ENCODE results near the gene MGAT5. TPM values are rescaled to one million over a fixed set of nuclear protein-coding genes. Genes with fewer than 3 reads are reported as not detected.

The MGAT5 gene
- total RNA-seq, 4 donors from 2014 or later: 10.3 to 53.2 (median 27.0) TPM

DNA sequence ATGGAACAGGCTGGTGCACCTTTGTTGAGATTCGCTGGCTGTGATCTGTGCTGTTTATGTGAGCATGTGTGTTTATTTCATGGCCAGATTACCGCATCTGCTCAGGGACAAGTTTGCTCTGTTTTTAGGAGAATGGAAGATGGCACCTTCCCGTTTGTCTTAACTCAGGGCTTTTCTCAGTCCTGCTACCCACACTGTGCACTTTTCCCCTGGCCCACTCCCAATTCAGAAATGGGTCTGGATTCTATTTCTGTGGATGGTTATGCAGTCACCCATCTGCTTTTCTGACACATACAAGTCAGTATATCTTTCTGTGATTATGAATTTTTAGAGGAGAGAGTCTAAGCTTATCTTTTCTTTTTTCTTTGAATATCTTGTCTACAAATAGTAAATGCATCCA lies 15.4 kb downstream of the MGAT5 start:
- Histone ChIP-seq H3K4me1 (no peaks in the 10 kb centered on the region), H3K27me3 (no peaks in the 10 kb centered on the region), H3K27ac (no peak overlapping the region), H3K9me3 (no peaks in the 10 kb centered on the region), H3K36me3 (no peaks in the 10 kb centered on the region), H3K4me3 (no peak overlapping the region)
- no peak for DNase-seq
- TF ChIP-seq, protein P1, sequence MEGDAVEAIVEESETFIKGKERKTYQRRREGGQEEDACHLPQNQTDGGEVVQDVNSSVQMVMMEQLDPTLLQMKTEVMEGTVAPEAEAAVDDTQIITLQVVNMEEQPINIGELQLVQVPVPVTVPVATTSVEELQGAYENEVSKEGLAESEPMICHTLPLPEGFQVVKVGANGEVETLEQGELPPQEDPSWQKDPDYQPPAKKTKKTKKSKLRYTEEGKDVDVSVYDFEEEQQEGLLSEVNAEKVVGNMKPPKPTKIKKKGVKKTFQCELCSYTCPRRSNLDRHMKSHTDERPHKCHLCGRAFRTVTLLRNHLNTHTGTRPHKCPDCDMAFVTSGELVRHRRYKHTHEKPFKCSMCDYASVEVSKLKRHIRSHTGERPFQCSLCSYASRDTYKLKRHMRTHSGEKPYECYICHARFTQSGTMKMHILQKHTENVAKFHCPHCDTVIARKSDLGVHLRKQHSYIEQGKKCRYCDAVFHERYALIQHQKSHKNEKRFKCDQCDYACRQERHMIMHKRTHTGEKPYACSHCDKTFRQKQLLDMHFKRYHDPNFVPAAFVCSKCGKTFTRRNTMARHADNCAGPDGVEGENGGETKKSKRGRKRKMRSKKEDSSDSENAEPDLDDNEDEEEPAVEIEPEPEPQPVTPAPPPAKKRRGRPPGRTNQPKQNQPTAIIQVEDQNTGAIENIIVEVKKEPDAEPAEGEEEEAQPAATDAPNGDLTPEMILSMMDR (IDR thresholded peaks at IDR 0.05): no peak
- TF ChIP-seq POLR2A (IDR thresholded peaks at IDR 0.05): no peak
- intact Hi-C loops (cut with DNase I; ENCODE audit: low total_unique reads): no loop called here

DNA sequence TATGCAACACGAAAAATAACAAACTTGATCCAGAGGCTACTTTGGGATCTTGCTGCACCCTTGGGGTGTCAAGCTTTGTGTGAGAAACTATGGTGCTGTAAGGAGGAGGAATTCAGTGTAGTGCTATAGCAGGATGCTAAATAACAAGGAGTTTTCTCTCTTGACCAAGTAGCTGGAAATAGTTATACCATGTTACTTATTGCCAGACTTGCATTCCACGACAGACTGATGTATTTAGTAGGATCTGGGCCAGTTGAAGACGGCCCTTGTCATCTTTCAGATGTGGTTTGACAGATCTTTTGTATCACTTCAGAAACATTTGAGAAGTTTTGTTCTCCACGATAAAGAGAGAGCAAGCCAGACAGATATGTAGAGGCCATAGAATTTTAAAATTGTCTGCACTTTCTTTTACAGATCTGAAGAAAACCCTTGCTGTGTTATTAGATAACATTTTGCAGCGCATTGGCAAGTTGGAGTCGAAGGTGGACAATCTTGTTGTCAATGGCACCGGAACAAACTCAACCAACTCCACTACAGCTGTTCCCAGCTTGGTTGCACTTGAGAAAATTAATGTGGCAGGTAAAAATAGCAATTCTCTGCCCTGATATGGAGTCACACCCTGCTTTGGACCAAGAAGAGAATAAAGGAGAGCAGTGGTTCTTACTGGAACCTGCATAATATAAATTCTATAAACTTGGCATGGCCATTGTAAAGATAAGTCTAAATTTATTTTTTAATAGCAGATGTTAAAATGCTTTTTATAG lies 16.3 kb downstream of the MGAT5 start:
- no peak overlapping the region for H3K27ac ChIP-seq
- intact Hi-C loops (cut with DNase I; ENCODE audit: low total_unique reads): no loop called here
- no peak overlapping the region for H3K4me3 ChIP-seq
- H3K4me1 ChIP-seq: no peaks in the 10 kb centered on the region
- no peak for DNase-seq
- no peaks in the 10 kb centered on the region for H3K27me3 ChIP-seq
- H3K36me3 ChIP-seq: no peaks in the 10 kb centered on the region
- H3K9me3 ChIP-seq: no peaks in the 10 kb centered on the region
- TF ChIP-seq, protein P1 (IDR thresholded peaks at IDR 0.05): no peak
- TF ChIP-seq POLR2A (IDR thresholded peaks at IDR 0.05): no peak

DNA sequence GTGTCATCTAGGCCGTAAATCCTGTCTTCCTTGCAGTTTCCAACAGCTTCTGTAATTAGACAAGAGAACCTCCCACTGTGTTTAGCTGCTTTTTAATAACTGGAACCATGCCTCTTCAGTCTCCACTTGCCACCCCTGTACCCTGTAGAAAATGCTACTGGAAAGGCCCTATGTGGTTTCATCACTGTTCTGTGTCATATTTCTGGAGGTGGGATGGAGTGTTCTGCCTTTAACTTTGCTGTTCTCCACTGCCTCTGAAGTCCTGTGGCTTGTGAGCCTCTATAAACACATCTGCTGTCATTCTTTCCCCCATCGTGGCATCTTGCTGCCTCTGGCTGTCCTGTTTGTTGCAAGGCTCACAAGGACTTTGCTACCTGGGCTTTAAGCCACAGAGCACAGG lies 17.9 kb downstream of the MGAT5 start:
- no peaks in the 10 kb centered on the region for H3K9me3 ChIP-seq
- no peaks in the 10 kb centered on the region for H3K27me3 ChIP-seq
- H3K36me3 ChIP-seq: no peaks in the 10 kb centered on the region
- no peaks in the 10 kb centered on the region for H3K4me1 ChIP-seq
- DNase-seq: no peak
- H3K27ac ChIP-seq: no peak overlapping the region
- intact Hi-C loops (cut with DNase I; ENCODE audit: low total_unique reads): no loop called here
- H3K4me3 ChIP-seq: no peak overlapping the region
- TF ChIP-seq, protein P1 (IDR thresholded peaks at IDR 0.05): no peak
- no peak for TF ChIP-seq POLR2A (IDR thresholded peaks at IDR 0.05)

DNA sequence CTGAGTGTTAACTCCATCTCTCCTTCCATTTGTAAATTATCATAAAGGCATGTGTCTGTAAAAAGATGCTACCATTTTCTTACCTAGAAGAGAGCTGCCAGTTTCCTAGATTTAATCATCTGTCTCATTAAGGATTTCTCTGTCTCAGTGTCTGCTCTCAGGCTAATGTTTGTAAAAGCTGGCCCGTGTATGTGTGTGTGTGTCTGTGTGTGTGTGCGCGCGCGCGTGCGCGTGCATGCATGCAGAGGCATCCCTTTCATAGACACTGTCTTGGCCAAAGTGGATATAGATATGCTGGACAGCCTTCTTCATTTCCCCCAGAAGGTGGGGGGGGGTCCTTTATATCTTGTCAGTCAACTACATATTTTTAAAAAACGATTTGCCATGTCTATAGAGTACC lies 18.9 kb downstream of the MGAT5 start:
- Histone ChIP-seq H3K4me3 (no peak overlapping the region), H3K27ac (no peak overlapping the region), H3K27me3 (no peaks in the 10 kb centered on the region), H3K4me1 (no peaks in the 10 kb centered on the region), H3K9me3 (no peaks in the 10 kb centered on the region), H3K36me3 (no peaks in the 10 kb centered on the region)
- TF ChIP-seq, protein P1 (IDR thresholded peaks at IDR 0.05): no peak
- TF ChIP-seq POLR2A (IDR thresholded peaks at IDR 0.05): no peak
- DNase-seq: no peak
- intact Hi-C loops (cut with DNase I; ENCODE audit: low total_unique reads): no loop called here

DNA sequence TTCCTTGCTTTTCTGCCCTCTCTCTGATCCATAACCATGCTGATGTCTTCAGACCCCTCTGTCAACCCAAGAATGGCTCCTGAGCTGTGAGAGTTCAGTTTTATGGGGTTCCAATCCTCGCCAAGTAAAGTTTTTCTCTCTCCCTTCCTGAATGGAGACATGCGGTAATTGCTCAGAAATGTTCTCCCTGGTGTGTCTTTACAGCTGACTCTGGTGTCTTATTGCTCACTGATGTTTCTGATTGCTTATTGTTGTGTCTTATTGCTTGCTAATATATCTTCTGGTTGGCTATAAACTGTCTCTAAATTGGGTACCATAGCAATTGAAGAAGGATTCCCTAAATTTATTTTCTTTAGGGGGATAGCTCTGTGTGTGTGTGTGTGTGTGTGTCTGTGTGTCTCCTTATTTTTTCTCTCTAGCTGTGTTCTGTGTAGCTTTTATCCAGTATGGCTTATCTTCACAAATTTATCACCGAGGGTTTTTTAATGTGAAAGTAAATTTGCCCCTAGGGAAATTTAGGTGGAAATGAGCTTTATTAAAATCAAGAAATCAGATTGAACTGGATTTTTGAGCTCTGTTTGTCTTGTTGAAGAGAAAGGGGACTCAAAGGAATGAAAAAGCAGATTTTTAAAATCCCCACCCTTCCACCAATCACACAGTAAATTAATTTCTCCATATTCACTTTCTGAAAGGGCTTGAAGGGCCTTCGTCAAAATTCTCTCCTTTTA lies 19.5 kb downstream of the MGAT5 start:
- Histone ChIP-seq H3K27ac (no peak overlapping the region), H3K9me3 (no peaks in the 10 kb centered on the region), H3K4me1 (no peaks in the 10 kb centered on the region), H3K27me3 (no peaks in the 10 kb centered on the region), H3K4me3 (no peak overlapping the region), H3K36me3 (no peaks in the 10 kb centered on the region)
- intact Hi-C loops (cut with DNase I; ENCODE audit: low total_unique reads): no loop called here
- no peak for TF ChIP-seq POLR2A (IDR thresholded peaks at IDR 0.05)
- TF ChIP-seq, protein P1 (IDR thresholded peaks at IDR 0.05): no peak
- no peak for DNase-seq

Measured in uterus (tissue), 4 donors.